Neural crest cell (in vitro differentiated cells): ENCODE data around the gene ARHGAP26. TPM values are rescaled to one million over a fixed set of nuclear protein-coding genes. Genes with fewer than 3 reads are reported as not detected.
A peak's percentile ranks its signal among the peaks of the same experiment; 100 is the strongest.

Experiments
- DNase-seq: peaks from one replicate; pipeline ENCODE4 v3.0.0; 2021; ENCODE audit warnings: low read depth, mixed read lengths, low spot score
- H3K27ac Mint-ChIP-seq: one replicate; pipeline ENCODE4 v1.8.0; 2021; ENCODE audit warnings: mild to moderate bottlenecking, mixed read lengths; ENCODE audit not compliant: unreplicated experiment
- H3K27me3 Mint-ChIP-seq: 2 replicates; pipeline ENCODE4 v1.8.0; 2021; ENCODE audit warnings: low read depth, mild to moderate bottlenecking, mixed read lengths
- H3K36me3 Mint-ChIP-seq: 2 replicates; pipeline ENCODE4 v1.8.0; 2021; ENCODE audit warnings: low read depth, mild to moderate bottlenecking, mixed read lengths
- H3K4me1 Mint-ChIP-seq: 2 replicates; pipeline ENCODE4 v1.8.0; 2021; ENCODE audit warnings: mixed read lengths
- H3K4me3 Mint-ChIP-seq: one replicate; pipeline ENCODE4 v1.8.0; 2021; ENCODE audit warnings: mild to moderate bottlenecking, mixed read lengths
- H3K9me3 Mint-ChIP-seq: 2 replicates; pipeline ENCODE4 v1.8.0; 2021; ENCODE audit warnings: mixed read lengths
- total RNA-seq: library from RNA; stranded (reverse); gene quantifications from 2 replicates; pipeline ENCODE4 v1.2.1, GENCODE V29; 2021
- TF ChIP-seq, protein P1 (sequence below): fragments of 200-600 bp; sonication (generic); conservative IDR thresholded peaks from 2 replicates; pipeline ENCODE4 v1.5.0; 2021; ENCODE audit warnings: antibody characterized with exemption, mild to moderate bottlenecking

The ARHGAP26 gene
- total RNA-seq, 1 donor from 2014 or later = 5.5 TPM

- no peak overlapping the region for H3K27ac Mint-ChIP-seq
- H3K36me3 Mint-ChIP-seq = no peaks in the 10 kb centered on the region
- TF ChIP-seq, protein P1, sequence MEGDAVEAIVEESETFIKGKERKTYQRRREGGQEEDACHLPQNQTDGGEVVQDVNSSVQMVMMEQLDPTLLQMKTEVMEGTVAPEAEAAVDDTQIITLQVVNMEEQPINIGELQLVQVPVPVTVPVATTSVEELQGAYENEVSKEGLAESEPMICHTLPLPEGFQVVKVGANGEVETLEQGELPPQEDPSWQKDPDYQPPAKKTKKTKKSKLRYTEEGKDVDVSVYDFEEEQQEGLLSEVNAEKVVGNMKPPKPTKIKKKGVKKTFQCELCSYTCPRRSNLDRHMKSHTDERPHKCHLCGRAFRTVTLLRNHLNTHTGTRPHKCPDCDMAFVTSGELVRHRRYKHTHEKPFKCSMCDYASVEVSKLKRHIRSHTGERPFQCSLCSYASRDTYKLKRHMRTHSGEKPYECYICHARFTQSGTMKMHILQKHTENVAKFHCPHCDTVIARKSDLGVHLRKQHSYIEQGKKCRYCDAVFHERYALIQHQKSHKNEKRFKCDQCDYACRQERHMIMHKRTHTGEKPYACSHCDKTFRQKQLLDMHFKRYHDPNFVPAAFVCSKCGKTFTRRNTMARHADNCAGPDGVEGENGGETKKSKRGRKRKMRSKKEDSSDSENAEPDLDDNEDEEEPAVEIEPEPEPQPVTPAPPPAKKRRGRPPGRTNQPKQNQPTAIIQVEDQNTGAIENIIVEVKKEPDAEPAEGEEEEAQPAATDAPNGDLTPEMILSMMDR = no peak
- H3K4me1 Mint-ChIP-seq = peaks cover 11% of the 10 kb centered on the region
- H3K4me3 Mint-ChIP-seq = no peak overlapping the region
- H3K9me3 Mint-ChIP-seq = peaks cover 3% of the 10 kb centered on the region
- no peaks in the 10 kb centered on the region for H3K27me3 Mint-ChIP-seq
- no peak for DNase-seq
These were observed 358.4 kb downstream of the ARHGAP26 start for GRCh38 chr5:143128412-143129071.

DNA sequence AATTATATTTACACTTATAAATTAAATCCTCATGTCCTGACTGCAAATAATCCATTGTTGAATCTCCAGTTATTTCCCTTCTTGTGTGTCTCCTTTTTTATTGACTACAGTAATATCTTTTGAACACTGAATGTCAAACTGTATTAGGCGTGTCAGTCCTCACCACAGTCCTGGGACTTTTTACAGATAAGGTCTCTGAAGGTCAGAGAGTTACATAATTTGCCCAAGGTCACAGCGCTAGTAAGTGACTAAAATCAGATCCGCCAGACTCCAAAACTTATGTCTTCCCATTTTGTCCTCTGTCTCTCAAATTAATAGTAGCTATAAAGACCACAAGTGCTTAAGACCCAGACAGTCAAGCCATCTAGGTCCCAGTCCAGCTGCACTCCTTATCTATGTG, 359.0 kb downstream of the ARHGAP26 start:
- no peak overlapping the region for H3K27ac Mint-ChIP-seq
- H3K27me3 Mint-ChIP-seq = no peaks in the 10 kb centered on the region
- DNase-seq = no peak
- TF ChIP-seq, protein P1 = peak; percentile 0
- no peak overlapping the region for H3K4me3 Mint-ChIP-seq
- H3K4me1 Mint-ChIP-seq = peaks cover 18% of the 10 kb centered on the region
- H3K9me3 Mint-ChIP-seq = peaks cover 3% of the 10 kb centered on the region
- no peaks in the 10 kb centered on the region for H3K36me3 Mint-ChIP-seq

DNA sequence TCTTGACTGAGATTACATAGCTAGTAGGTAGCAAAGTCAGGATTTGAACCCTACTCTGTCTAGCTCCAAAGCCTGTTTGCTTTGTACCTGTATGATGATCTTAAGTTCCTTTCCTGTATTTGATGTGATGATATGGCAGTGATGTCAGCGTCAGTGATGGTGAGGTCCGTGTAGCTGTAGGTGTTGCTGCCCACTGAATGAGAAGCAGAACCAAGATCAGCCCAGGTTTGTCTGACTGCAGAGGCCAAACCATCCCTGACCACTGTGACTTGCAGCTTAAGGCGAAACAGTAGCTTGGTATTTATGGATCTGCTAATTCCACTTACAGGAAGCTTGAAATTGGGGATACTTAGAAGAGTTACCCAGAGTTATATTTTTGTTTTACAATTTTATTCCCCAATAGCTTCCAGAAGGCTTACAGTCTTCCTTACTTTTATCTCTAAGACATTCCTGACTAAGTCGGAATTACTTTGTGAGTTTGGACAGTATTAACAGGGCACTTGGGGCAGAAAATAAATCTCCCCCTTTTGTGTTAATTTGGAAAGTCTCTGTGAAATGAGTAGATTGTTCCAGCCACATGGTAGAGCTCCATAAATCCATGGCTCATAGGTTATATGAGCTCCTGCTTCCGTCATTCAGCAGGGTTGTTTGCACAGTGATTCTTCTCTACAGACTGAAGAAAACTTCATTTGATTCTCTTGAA, 359.9 kb downstream of the ARHGAP26 start:
- H3K9me3 Mint-ChIP-seq = peaks cover 3% of the 10 kb centered on the region
- peaks cover 21% of the 10 kb centered on the region for H3K4me1 Mint-ChIP-seq
- no peak for DNase-seq
- no peak overlapping the region for H3K4me3 Mint-ChIP-seq
- H3K27me3 Mint-ChIP-seq = no peaks in the 10 kb centered on the region
- no peaks in the 10 kb centered on the region for H3K36me3 Mint-ChIP-seq
- TF ChIP-seq, protein P1 = no peak
- H3K27ac Mint-ChIP-seq = no peak overlapping the region

DNA sequence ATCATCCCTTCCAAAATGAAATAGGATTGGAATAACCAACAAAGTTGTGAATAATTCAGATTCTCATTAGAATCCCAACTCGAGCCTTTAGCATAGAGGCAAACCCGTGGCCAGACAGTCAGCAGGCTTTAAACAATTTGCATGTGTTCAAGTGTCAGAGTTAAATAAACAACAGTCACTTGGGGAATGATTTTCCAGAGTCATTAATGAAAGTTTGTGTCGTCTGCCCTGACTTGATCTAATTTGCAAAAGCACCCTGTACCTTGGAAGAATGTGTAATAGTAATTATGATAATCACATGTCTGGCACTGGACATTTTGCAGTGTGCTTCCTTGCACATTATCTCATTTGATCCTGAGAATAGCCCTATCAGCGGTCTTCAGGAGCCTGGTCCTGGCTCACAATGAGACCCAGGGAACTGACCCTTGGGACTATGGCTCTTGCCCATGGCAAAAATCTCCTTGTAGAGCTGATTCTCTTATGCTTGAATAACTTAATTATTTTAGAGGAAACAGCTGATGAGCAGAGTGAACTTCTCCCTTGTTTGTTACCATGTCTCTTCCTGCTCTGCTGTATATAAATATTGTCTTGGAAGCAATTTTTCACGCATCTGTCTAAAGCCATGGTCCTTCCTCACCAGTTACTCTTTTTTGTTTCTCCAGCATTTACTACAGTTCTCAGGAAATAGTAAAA, 360.6 kb downstream of the ARHGAP26 start:
- Mint-ChIP-seq H3K9me3 (peaks cover 3% of the 10 kb centered on the region), H3K36me3 (no peaks in the 10 kb centered on the region), H3K4me1 (peaks cover 23% of the 10 kb centered on the region), H3K4me3 (no peak overlapping the region), H3K27me3 (no peaks in the 10 kb centered on the region), H3K27ac (no peak overlapping the region)
- TF ChIP-seq, protein P1 = no peak
- no peak for DNase-seq

GRCh38 chr5:143131972-143132371, 361.8 kb downstream of the ARHGAP26 start:
- H3K9me3 Mint-ChIP-seq = peaks cover 3% of the 10 kb centered on the region
- H3K36me3 Mint-ChIP-seq = no peaks in the 10 kb centered on the region
- H3K27ac Mint-ChIP-seq = peak overlapping the region; percentile 43

More at GRCh38 chr5:143131972-143132371, 361.8 kb downstream of the ARHGAP26 start:
- no peak for DNase-seq
- Mint-ChIP-seq H3K27me3 (no peaks in the 10 kb centered on the region), H3K4me1 (peaks cover 30% of the 10 kb centered on the region), H3K4me3 (no peak overlapping the region)
- TF ChIP-seq, protein P1 = no peak
